ENCODE results near the gene SWSAP1.
"Not testable (repeated sequence)": the region's sequence is repeated elsewhere in the genome, so short reads cannot be mapped to it uniquely, and the experiment has no call there.

SWSAP1 gene

GRCh38 chr19:11374433-11375142 lies at the start of gene SWSAP1:
SWSAP1 (plus strand) TSS chr19:11374666; CDS start chr19:11374681, 15 bp downstream.
- peak; percentile 92 to 93 for ATAC-seq

- ATAC-seq = no peak
These were observed 49.6 kb upstream of the SWSAP1 start for GRCh38 chr19:11324748-11325389.

- ATAC-seq = no peak
These were observed 48.9 kb upstream of the SWSAP1 start for GRCh38 chr19:11325544-11325943.

DNA sequence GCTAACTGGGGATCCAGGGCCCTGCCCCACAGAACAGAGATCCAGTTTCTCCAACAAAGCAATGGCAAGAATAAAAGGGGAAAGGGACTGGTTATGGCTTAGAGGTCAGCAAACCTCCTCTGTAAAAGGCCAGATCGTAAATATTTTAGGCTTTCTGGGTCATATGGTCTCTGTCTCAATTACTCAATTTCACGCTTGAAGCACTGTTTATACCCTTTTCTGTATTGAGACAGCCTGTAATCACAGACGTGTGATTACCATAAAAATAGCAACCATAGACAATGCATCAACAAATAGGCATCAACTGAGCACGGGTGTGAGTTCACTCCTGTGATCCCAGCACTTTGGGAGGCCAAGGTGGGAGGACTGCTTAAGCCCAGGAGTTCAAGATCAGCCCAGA lies 44.3 kb upstream of the SWSAP1 start:
- ATAC-seq = no peak

- ATAC-seq = no peak
These were observed 43.0 kb upstream of the SWSAP1 start for GRCh38 chr19:11331502-11331901.

GRCh38 chr19:11332822-11333221 lies 41.6 kb upstream of the SWSAP1 start:
- ATAC-seq = no peak

DNA sequence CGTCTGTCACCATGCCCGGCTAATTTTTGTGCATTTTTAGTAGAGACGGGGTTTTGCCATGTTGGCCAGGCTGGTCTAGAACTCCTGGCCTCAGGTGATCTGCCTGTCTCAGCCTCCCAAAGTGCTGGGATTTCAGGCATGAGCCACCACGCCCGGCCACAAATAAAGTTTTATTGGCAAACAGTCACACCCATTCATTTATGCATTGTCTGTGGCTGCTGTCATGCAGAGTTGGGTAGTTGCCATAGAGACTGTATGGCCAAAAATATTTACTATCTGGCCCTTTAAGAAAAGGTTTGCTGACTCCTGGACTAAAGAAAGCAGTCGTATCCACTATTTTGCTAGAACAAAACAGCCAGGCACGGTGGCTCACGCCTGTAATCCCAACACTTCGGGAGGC lies 40.6 kb upstream of the SWSAP1 start:
- ATAC-seq = not testable (repeated sequence)

DNA sequence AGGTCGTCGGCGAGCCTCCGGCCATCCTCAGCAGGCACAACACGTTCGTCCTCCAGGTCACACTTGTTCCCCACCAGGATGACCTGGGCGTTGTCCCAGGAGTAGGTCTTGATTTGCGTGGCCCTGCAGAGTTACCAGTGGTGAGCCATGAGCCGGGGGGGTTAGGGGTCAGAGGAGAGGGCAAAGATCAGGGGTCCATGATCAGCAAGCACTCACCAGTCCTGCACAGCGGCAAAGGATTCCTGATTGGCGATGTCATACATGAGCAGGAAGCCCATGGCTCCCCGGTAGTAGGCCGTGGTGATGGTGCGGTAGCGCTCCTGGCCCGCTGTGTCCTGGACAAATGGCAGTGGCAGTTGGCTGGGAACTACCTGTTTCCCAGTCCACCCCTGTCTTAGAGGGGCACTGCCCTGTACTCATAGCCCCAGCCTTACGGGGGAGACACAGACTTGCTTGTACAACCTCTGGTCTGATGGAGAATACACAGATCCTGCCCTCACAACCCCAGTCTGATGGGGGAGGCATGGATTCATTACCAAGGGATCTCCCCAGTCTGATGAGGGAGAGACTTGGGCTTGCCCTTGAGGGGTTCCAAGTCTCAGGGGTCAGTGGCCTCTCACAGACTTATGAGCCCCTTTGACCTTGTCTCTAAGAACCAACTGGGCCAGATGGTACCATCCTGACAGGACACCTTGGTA lies 38.9 kb upstream of the SWSAP1 start:
- ATAC-seq = no peak

- ATAC-seq = no peak
These were observed 37.4 kb upstream of the SWSAP1 start for GRCh38 chr19:11337080-11337479.

- ATAC-seq = no peak
These were observed 36.3 kb upstream of the SWSAP1 start for GRCh38 chr19:11338121-11338520.

DNA sequence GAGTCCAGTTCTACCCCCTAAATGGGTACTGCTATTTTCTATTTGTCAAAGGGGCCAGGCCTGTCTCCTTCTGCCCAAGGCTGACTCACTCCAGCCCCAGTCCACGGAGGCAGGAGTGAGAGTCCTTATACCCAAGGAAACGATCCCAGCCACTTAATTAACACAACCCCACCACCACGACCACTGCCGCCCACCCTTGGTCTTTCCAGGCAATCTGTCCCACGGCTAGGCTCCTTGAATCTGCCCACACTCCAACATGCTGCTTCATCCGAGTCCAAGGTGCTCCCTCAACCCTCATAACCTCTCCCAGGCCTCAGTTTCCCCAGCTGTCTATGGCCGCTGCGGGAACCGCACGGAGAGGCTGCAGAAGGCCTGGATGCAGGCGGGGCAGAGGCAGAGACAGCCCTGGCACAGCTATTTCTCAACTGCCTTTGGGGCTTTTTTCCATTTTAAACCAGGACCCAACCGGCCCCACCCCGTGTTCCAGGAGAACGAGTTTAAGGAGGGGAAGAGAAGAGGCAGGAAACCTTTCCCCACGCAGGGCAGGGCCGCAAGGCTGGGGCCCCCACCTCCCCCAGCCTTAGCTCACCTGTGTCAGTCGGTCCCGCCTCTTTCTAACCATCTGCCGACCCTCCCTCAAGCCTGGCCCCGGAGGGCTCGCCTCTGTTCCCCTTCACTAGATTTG lies 35.8 kb upstream of the SWSAP1 start:
- no peak for ATAC-seq

GRCh38 chr19:11339254-11340098 lies 35.0 kb upstream of the SWSAP1 start, which contains the start of gene RAB3D:
RAB3D (minus strand) TSS chr19:11339657; CDS start chr19:11337399, 2,258 bp downstream.
- peak; percentile 96 to 98 for ATAC-seq

- ATAC-seq = not testable (repeated sequence)
These were observed 34.4 kb upstream of the SWSAP1 start for GRCh38 chr19:11340099-11340467.

GRCh38 chr19:11342429-11342828 lies 32.0 kb upstream of the SWSAP1 start:
- no peak for ATAC-seq

DNA sequence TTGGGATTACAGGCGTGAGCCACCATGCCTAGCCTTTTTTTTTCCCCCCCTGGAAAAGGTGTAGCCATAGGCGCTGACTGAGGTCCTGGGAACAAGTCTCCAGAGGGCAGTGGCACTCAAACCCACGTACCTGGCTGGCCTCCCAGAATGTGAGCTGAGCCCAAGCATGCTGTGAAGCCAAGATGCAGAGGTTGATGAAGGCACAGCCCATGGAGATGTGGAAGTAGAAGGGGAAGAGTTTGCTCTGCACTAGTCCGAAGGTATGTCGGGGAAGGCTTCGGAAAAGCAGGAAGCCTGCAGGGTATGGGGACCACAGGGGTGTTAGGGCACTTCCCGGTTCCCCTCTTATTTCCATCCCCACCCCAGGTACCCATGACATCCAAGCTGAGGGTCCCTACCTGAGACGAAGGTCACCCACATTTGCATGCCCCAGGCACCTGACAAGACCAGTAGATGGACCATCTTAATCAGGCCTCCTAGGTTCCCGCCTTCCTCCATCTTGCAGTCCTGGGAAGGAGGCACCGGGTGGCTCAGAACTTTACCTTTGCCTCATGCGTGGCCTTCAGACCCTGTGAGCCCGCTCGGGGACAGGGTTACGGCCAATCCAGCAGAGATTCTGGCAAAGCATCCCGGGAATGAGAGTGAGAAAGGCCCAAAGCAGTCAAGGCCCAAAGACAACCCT lies 29.2 kb upstream of the SWSAP1 start:
- ATAC-seq = no peak

DNA sequence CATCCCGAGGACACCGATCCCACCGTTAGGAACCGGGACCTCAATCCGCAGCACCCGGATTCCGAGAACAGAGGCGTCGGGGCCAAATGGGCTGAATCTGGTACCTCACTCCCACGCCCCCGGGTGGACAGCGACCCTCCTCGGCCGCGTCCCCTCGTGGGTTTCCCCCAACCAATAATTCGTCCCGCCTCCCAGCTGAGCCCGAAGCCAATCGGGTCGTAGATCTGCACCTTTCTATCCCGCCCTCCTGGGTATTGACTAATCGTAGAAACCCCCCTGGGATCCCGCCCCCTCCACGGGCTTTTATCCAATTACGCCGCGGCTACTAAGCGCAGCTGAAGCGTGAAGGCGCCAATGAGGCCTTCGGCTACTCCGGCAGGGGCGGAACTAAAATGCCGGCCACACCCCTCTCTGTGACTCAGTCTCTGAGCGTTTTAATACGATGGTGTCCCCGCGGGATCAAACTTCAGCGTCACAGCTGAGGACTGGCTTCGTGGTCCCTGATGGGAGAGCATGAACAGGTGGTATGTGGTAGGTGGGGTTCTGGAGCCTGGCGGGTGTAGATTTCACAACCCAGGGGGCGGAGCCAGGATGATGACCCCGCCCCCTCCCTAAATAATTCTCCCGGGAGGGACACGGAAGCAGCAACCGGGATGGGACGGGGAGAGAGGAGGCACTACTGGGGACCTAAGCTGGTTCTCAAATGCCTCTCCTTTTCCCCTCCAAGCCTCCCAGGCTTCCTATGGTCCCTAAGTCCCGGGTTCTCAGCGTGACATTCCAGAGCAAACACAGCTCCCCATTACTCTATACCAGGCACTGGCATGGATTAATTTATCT lies 28.1 kb upstream of the SWSAP1 start, which contains the start of the genes CCDC159 and TMEM205:
TSS of gene CCDC159 (plus strand) at position 416 of the 837 bp plus-strand sequence. CDS start at position 504, 88 bp downstream.
TSS of gene TMEM205 (minus strand) at position 165 of the 837 bp plus-strand sequence. CDS start 649 bp downstream, outside the sequence.
- ATAC-seq = peak; percentile 97

DNA sequence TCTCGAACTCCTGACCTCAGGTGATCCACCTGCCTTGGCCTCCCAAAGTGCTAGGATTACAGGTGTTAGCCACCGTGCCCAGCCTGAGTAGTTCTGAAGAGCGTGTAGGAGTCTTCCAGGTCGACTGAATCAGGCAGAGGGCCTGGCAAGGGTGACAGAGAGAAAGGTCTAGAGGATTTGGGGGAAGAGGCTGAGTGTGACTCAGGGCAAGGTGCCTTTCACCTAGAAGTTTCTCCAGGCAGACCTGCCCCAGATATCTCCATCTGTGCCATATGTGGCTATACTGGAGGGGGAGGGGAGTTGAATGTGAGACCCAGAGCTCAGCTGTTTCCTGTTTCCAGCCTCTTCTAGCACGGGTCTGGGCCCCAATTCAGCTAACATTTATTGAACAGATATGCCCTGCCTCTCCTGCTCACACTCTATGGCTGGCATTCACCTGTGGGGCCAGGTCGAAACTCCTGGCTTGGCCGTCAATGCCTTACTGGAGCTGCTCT lies 26.9 kb upstream of the SWSAP1 start:
- no peak for ATAC-seq

- no peak for ATAC-seq
These were observed 25.3 kb upstream of the SWSAP1 start for GRCh38 chr19:11349171-11349570.

GRCh38 chr19:11354102-11354501 lies 20.4 kb upstream of the SWSAP1 start:
- ATAC-seq = not testable (repeated sequence)
